Breast epithelium (tissue), 4 donors: ENCODE results near the gene EFCAB14. TPM values are rescaled to one million over a fixed set of nuclear protein-coding genes. Genes with fewer than 3 reads are reported as not detected.
"Not testable (repeated sequence)": the region's sequence is repeated elsewhere in the genome, so short reads cannot be mapped to it uniquely, and the experiment has no call there.

ENCODE experiments used
- DNase-seq, 2 donors: peaks; one replicate each; pipeline ENCODE4 v3.0.0-alpha.2; 2019; ENCODE audit warnings: low spot score in 2 of 2
- H3K27ac ChIP-seq, 2 donors: fragments of 200-600 bp; sonication (generic) in 1 of 2; one replicate each; pipeline ENCODE4 v1.5.1; 2016 to 2019; ENCODE audit warnings: mild to moderate bottlenecking in 1 of 2
- H3K27me3 ChIP-seq, 2 donors: fragments of 200-600 bp; sonication (generic) in 1 of 2; one replicate each; pipeline versions ENCODE4 v1.5.1 to v1.6.0; 2017 to 2019; ENCODE audit warnings: control low read depth in 1 of 2, mild to moderate bottlenecking in 1 of 2
- H3K36me3 ChIP-seq: fragments of 200-600 bp; one replicate; pipeline ENCODE4 v1.5.1; 2019
- H3K4me1 ChIP-seq, 2 donors: fragments of 200-600 bp; sonication (generic); one replicate each; pipeline ENCODE4 v1.5.1; 2016 to 2019; ENCODE audit warnings: control low read depth in 1 of 2
- H3K4me3 ChIP-seq, 3 donors: fragments of 200-600 bp; sonication (generic); 1 replicate in 2 of 3; 2 replicates in 1 of 3; pipeline ENCODE4 v1.5.1; 2016 to 2019; ENCODE audit warnings: mild to moderate bottlenecking in 3 of 3, moderate library complexity in 2 of 3
- H3K9me3 ChIP-seq, 2 donors: fragments of 200-600 bp; sonication (generic) in 1 of 2; one replicate each; pipeline ENCODE4 v1.5.1; 2016 to 2019; ENCODE audit warnings: control low read depth in 1 of 2
- CTCF ChIP-seq, 3 donors: fragments of 450-650 bp; IDR thresholded peaks; one replicate each; pipeline ENCODE4 v1.5.1; 2016 to 2017; ENCODE audit warnings: antibody characterized with exemption in 3 of 3, mild to moderate bottlenecking in 3 of 3, moderate library complexity in 3 of 3
- POLR2A ChIP-seq: fragments of 450-650 bp; IDR thresholded peaks from one replicate; pipeline ENCODE4 v1.6.1; 2016; ENCODE audit warnings: antibody characterized with exemption, mild to moderate bottlenecking, moderate library complexity
- POLR2AphosphoS5 ChIP-seq, 3 donors: sonication (generic); formaldehyde crosslinking; IDR thresholded peaks; one replicate each; pipeline ENCODE4 v1.6.1; 2017; ENCODE audit warnings: antibody characterized with exemption in 3 of 3
- intact Hi-C: fragments of 100-400 bp; cut with DNase I; formaldehyde crosslinking; loops from one replicate; pipeline ENCODE4 v1.15.1; 2023; ENCODE audit warnings: low total_unique reads
- total RNA-seq, 3 donors: library from RNA; depleted of rRNA; stranded (reverse); fragments of >200 nt; gene quantifications; one replicate each; pipeline ENCODE4 v1.1.0, GENCODE V29; 2016

Gene EFCAB14
- total RNA-seq, 3 donors from 2014 or later = 92.8 to 128 (median 106) TPM

- intact Hi-C loops = no loop called here
- H3K27me3 ChIP-seq = no peaks in the 10 kb centered on the region
- H3K4me1 ChIP-seq = peaks cover 0 to 4% of the 10 kb centered on the region in 2 donors
- peaks cover 0 to 4% of the 10 kb centered on the region in 2 donors for H3K9me3 ChIP-seq
- no peak for DNase-seq
- no peak overlapping the region for H3K4me3 ChIP-seq
- TF ChIP-seq POLR2A = no peak
- TF ChIP-seq CTCF (IDR thresholded peaks at IDR 0.05) = no peak
- no peak for TF ChIP-seq POLR2AphosphoS5 (IDR thresholded peaks at IDR 0.05)
- H3K36me3 ChIP-seq = no peaks in the 10 kb centered on the region
- H3K27ac ChIP-seq = no peak overlapping the region
Measured at GRCh38 chr1:46760558-46761166, 41.7 kb upstream of the EFCAB14 start.

- H3K4me3 ChIP-seq = peak overlapping the region in 1 of 3 donors; percentile 19
- TF ChIP-seq CTCF (IDR thresholded peaks at IDR 0.05) = no peak
- no peaks in the 10 kb centered on the region for H3K36me3 ChIP-seq
- no peaks in the 10 kb centered on the region for H3K27me3 ChIP-seq
- H3K4me1 ChIP-seq = peaks cover 0 to 4% of the 10 kb centered on the region in 2 donors
- intact Hi-C loops = no loop called here
- peaks cover 0 to 4% of the 10 kb centered on the region in 2 donors for H3K9me3 ChIP-seq
- H3K27ac ChIP-seq = peak overlapping the region; percentile 81
- DNase-seq = no peak
Measured at GRCh38 chr1:46757956-46758528, 39.1 kb upstream of the EFCAB14 start.

- TF ChIP-seq POLR2A (no peak), CTCF (IDR thresholded peaks at IDR 0.05) (no peak), POLR2AphosphoS5 (IDR thresholded peaks at IDR 0.05) (no peak)
- peak overlapping the region; percentile 81 for H3K27ac ChIP-seq
Measured at GRCh38 chr1:46757247-46757955, 38.5 kb upstream of the EFCAB14 start.

GRCh38 chr1:46755121-46755520 is 36.2 kb upstream of the EFCAB14 start:
- H3K27me3 ChIP-seq = no peaks in the 10 kb centered on the region
- peak overlapping the region in 1 of 2 donors; percentile 23 for H3K27ac ChIP-seq
- H3K4me3 ChIP-seq = no peak overlapping the region
- H3K9me3 ChIP-seq = no peaks in the 10 kb centered on the region
- intact Hi-C loops = no loop called here
- TF ChIP-seq POLR2AphosphoS5 (IDR thresholded peaks at IDR 0.05) = no peak
- H3K36me3 ChIP-seq = no peaks in the 10 kb centered on the region
- H3K4me1 ChIP-seq = peaks cover 0 to 4% of the 10 kb centered on the region in 2 donors
- no peak for DNase-seq

More at GRCh38 chr1:46757247-46757955, 38.5 kb upstream of the EFCAB14 start:
- Histone ChIP-seq H3K9me3 (no peaks in the 10 kb centered on the region), H3K36me3 (no peaks in the 10 kb centered on the region), H3K4me1 (peaks cover 0 to 4% of the 10 kb centered on the region in 2 donors), H3K4me3 (peak overlapping the region in 1 of 3 donors; percentile 19), H3K27me3 (no peaks in the 10 kb centered on the region)
- intact Hi-C loops = no loop called here
- peak; percentile 65 to 77 for DNase-seq

GRCh38 chr1:46754707-46755106 is 35.8 kb upstream of the EFCAB14 start:
- H3K4me1 ChIP-seq, H3K4me3 ChIP-seq, DNase-seq, H3K36me3 ChIP-seq, H3K9me3 ChIP-seq, intact Hi-C loops, H3K27me3 ChIP-seq: not testable (repeated sequence)
- peak overlapping the region in 1 of 2 donors; percentile 23 for H3K27ac ChIP-seq

- Histone ChIP-seq H3K27me3 (no peaks in the 10 kb centered on the region), H3K4me1 (peaks cover 0 to 4% of the 10 kb centered on the region in 2 donors), H3K9me3 (no peaks in the 10 kb centered on the region), H3K36me3 (no peaks in the 10 kb centered on the region), H3K4me3 (no peak overlapping the region), H3K27ac (no peak overlapping the region)
- intact Hi-C loops = no loop called here
- no peak for DNase-seq
- TF ChIP-seq POLR2A (no peak), POLR2AphosphoS5 (IDR thresholded peaks at IDR 0.05) (no peak), CTCF (IDR thresholded peaks at IDR 0.05) (no peak)
Measured at GRCh38 chr1:46753985-46754384, 35.1 kb upstream of the EFCAB14 start.
